Upper lobe of left lung (tissue), 6 donors: Measurements from ENCODE around the gene KIAA1958. TPM values are rescaled to one million over a fixed set of nuclear protein-coding genes. Genes with fewer than 3 reads are reported as not detected.

ENCODE experiments used
- ATAC-seq, 2 donors: fragments of 200-7000 bp; cut with Tn5 transposase; one replicate each; pipeline ENCODE4 v1.9.1; 2022; ENCODE audit warnings: mild to moderate bottlenecking in 2 of 2, moderate library complexity in 2 of 2; ENCODE audit not compliant: low FRiP score in 2 of 2
- DNase-seq, 2 donors: peaks; one replicate each; pipeline ENCODE4 v3.0.0-alpha.2; 2019 to 2020
- H3K27ac ChIP-seq, 4 donors: fragments of 200-600 bp; sonication (generic); one replicate each; pipeline ENCODE4 v1.5.1; 2016 to 2019
- H3K27me3 ChIP-seq, 4 donors: fragments of 200-600 bp; sonication (generic); one replicate each; pipeline ENCODE4 v1.5.1; 2017 to 2019
- H3K36me3 ChIP-seq, 4 donors: fragments of 200-600 bp; sonication (generic); one replicate each; pipeline ENCODE4 v1.5.1; 2016 to 2019
- H3K4me1 ChIP-seq, 4 donors: fragments of 200-600 bp; sonication (generic); one replicate each; pipeline ENCODE4 v1.5.1; 2018 to 2019
- H3K4me3 ChIP-seq, 4 donors: fragments of 200-600 bp; sonication (generic); one replicate each; pipeline ENCODE4 v1.5.1; 2017 to 2019; ENCODE audit warnings: mild to moderate bottlenecking in 2 of 4, moderate library complexity in 1 of 4
- H3K9me3 ChIP-seq, 4 donors: fragments of 200-600 bp; sonication (generic); one replicate each; pipeline ENCODE4 v1.5.1; 2018 to 2019
- CTCF ChIP-seq, 6 experiments: fragments of 450-650 bp in 4 of 6; fragments of 200-600 bp in 2 of 6; sonication (generic) in 2 of 6; IDR thresholded peaks; one replicate each; pipeline ENCODE4 v1.5.1; 2016 to 2019; ENCODE audit warnings: antibody characterized with exemption in 6 of 6
- EP300 ChIP-seq, 4 donors: sonication (generic); formaldehyde crosslinking; IDR thresholded peaks; one replicate each; pipeline ENCODE4 v1.5.1; 2017; ENCODE audit warnings: antibody characterized with exemption in 4 of 4, control low read depth in 2 of 4
- POLR2A ChIP-seq, 4 donors: fragments of 450-650 bp; IDR thresholded peaks; one replicate each; pipeline ENCODE4 v1.5.1; 2016 to 2017; ENCODE audit warnings: antibody characterized with exemption in 4 of 4, mild to moderate bottlenecking in 2 of 4
- POLR2AphosphoS5 ChIP-seq, 2 donors: sonication (generic); formaldehyde crosslinking; IDR thresholded peaks; one replicate each; pipeline ENCODE4 v1.5.1; 2017; ENCODE audit warnings: antibody characterized with exemption in 2 of 2
- WGBS, 2 donors: methylation state at CpG; one replicate each; pipeline ENCODE4 v1.1.5; 2017 to 2018; 5-methylcytosine and 5-hydroxymethylcytosine counted together
- total RNA-seq, 6 donors: library from RNA; depleted of rRNA in 4 of 6; stranded (reverse); fragments of >200 nt in 4 of 6; gene quantifications; one replicate each; pipeline versions ENCODE4 v1.1.0 to v1.2.1, GENCODE V29; 2016 to 2021
- donor health status: DM: no; HTN: no; CAD: no; lungs with moderate emphysema.
- donor health status: DM: no; HTN: yes; CAD: no; lungs with severe emphysema.

The KIAA1958 gene
- 10 to 100 TPM in 5 of 6 donors, 1 to 10 TPM in 1; 9.2 to 21.1 (median 14.2) TPM for total RNA-seq

GRCh38 chr9:112486221-112487007 lies at the start of gene KIAA1958:
TSS of gene KIAA1958 (plus strand) at chr9:112486827. CDS start at chr9:112574081, 87,254 bp downstream.
- H3K4me3 ChIP-seq, result peak within 1 kb of the TSS; percentile 73 to 91 (median 86)
- WGBS, 2 donors, result 3 to 7% methylated on average over 14 to 36 of the region's 93 CpGs
- H3K4me1 ChIP-seq, result peaks cover 2 to 12% (median 7%) of the 10 kb centered on the region in 4 donors
- H3K27me3 ChIP-seq, result no peaks in the 10 kb centered on the region
- DNase-seq (peak; percentile 91 to 95), ATAC-seq (peak; percentile 92 to 94)
- no peak for TF ChIP-seq EP300 (IDR thresholded peaks at IDR 0.05)
- no peak for TF ChIP-seq CTCF (IDR thresholded peaks at IDR 0.05)
- peak; percentile 28 to 77 for TF ChIP-seq POLR2AphosphoS5 (IDR thresholded peaks at IDR 0.05)
- peak in 1 of 4 donors; percentile 71 for TF ChIP-seq POLR2A (IDR thresholded peaks at IDR 0.05)
- H3K9me3 ChIP-seq, result no peaks in the 10 kb centered on the region
- peak within 1 kb of the TSS; percentile 66 to 83 (median 82) for H3K27ac ChIP-seq
- H3K36me3 ChIP-seq, result no peaks in the 10 kb centered on the region

GRCh38 chr9:112437406-112437805 lies 49.2 kb upstream of the KIAA1958 start:
- ATAC-seq (no peak), DNase-seq (no peak)
- WGBS, 2 donors, result 94 to 100% methylated on average over 2 of the region's 2 CpGs
- H3K27me3 ChIP-seq, result no peaks in the 10 kb centered on the region
- no peaks in the 10 kb centered on the region for H3K9me3 ChIP-seq
- peaks cover 0 to 41% (median 0%) of the 10 kb centered on the region in 4 donors for H3K36me3 ChIP-seq
- H3K4me1 ChIP-seq, result no peaks in the 10 kb centered on the region
- H3K4me3 ChIP-seq, result no peak overlapping the region
- TF ChIP-seq POLR2AphosphoS5 (IDR thresholded peaks at IDR 0.05) (no peak), CTCF (IDR thresholded peaks at IDR 0.05) (no peak), POLR2A (IDR thresholded peaks at IDR 0.05) (no peak)
- H3K27ac ChIP-seq, result no peak overlapping the region

GRCh38 chr9:112439171-112439570 lies 47.5 kb upstream of the KIAA1958 start:
- ATAC-seq (no peak), DNase-seq (no peak)
- WGBS, 2 donors, result 82 to 98% methylated on average over 2 of the region's 2 CpGs
- no peak for TF ChIP-seq POLR2AphosphoS5 (IDR thresholded peaks at IDR 0.05)
- TF ChIP-seq POLR2A (IDR thresholded peaks at IDR 0.05), result no peak
- no peak for TF ChIP-seq EP300 (IDR thresholded peaks at IDR 0.05)
- TF ChIP-seq CTCF (IDR thresholded peaks at IDR 0.05), result no peak
- Histone ChIP-seq H3K36me3 (peaks cover 0 to 41% (median 0%) of the 10 kb centered on the region in 4 donors), H3K4me3 (no peak overlapping the region), H3K27me3 (no peaks in the 10 kb centered on the region), H3K27ac (no peak overlapping the region), H3K9me3 (no peaks in the 10 kb centered on the region), H3K4me1 (no peaks in the 10 kb centered on the region)

GRCh38 chr9:112439825-112440224 lies 46.8 kb upstream of the KIAA1958 start:
- no peak for DNase-seq
- 84% methylated on average over 2 of the region's 2 CpGs for WGBS, 2 donors

More at GRCh38 chr9:112439825-112440224, 46.8 kb upstream of the KIAA1958 start:
- no peak for ATAC-seq
- H3K27me3 ChIP-seq, result no peaks in the 10 kb centered on the region
- no peaks in the 10 kb centered on the region for H3K4me1 ChIP-seq
- H3K4me3 ChIP-seq, result no peak overlapping the region
- H3K9me3 ChIP-seq, result no peaks in the 10 kb centered on the region
- H3K36me3 ChIP-seq, result peaks cover 0 to 41% (median under 1%) of the 10 kb centered on the region in 4 donors
- TF ChIP-seq CTCF (IDR thresholded peaks at IDR 0.05), result no peak
- no peak overlapping the region for H3K27ac ChIP-seq
